ENCODE data around the gene AOPEP. TPM values are rescaled to one million over a fixed set of nuclear protein-coding genes. Genes with fewer than 3 reads are reported as not detected.

Gene AOPEP
- total and polyA plus RNA-seq, 9 of the 15 experiments (the other 6 are each of a cell fraction or from before 2014, with no cell fraction given) = 4.5 to 19.3 (median 13.5) TPM

DNA sequence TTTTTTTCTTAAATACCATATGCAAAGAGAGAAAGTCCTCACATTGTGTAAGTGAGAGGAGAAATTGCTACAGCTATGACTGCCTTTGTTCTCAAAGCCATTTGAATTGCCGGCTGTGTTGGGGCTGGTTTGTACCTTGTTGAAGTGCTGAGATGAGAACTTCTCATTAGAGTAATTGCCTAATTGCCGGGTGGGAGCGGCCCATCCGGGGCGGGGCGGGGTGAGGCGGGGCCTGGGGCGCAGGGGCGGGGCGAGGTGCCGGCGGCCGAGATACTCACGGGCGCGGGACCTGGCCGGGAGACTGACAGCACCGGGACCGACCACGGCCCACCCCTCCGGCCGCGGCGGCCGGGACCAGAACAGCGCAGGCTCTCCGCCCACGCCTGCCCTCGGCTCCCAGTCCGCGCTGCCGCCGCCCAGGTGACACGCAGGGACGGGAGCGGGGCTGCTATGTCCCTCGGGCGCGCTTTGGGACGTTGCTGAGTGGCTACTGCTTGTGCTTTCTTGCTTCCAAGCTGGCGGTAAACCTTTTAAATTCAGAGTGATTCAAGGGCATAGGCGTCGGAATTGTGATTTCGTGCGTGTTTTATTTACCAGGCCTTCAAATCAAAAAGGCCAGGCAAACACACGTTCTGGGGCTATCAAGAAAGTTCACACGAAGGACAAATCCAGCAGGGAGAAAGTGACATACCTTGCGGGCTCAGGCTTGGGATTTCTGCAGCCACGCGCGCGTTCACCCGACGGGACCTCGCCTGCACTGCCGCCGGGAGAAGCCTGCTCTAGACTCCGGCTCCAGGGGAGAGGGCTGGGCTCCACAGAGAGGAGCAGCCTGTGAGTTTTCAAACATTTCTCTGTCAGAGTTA, 322.0 kb downstream of the AOPEP start (continued):
- TF ChIP-seq RUNX1 (IDR thresholded peaks at IDR 0.05; ENCODE audit: low read depth) (no peak; the same call in 1 of the 2 replicates), ZKSCAN1 (IDR thresholded peaks at IDR 0.05; ENCODE audit: low read depth, low read length) (no peak), E2F1 (CRISPR knock-in tag; IDR thresholded peaks at IDR 0.05) (0 out of 2 replicates have a peak, but pooled peaks have one; percentile 56), JUN (IDR thresholded peaks at IDR 0.05; ENCODE audit: borderline replicate concordance, low read depth, low read length) (no peak), JUN (CRISPR knock-in tag; IDR thresholded peaks at IDR 0.05; ENCODE audit: borderline replicate concordance) (no peak), TCF3 (CRISPR knock-in tag; IDR thresholded peaks at IDR 0.05) (no peak), MTA3 (IDR thresholded peaks at IDR 0.05; ENCODE audit: borderline replicate concordance) (0 out of 2 replicates have a peak, but pooled peaks have one; percentile 59), ETV6 (IDR thresholded peaks at IDR 0.05; ENCODE audit: borderline replicate concordance in 1 of 2, low read depth in 2 of 2, low read length in 1 of 2) (no peak), ETV6 (CRISPR knock-in tag; IDR thresholded peaks at IDR 0.05; ENCODE audit: borderline replicate concordance) (no peak), ZNF133 (CRISPR knock-in tag; IDR thresholded peaks at IDR 0.05) (no peak), ETS2 (tag; IDR thresholded peaks at IDR 0.05; ENCODE audit: borderline replicate concordance, poor library complexity, severe bottlenecking) (no peak), ZNF79 (CRISPR knock-in tag; IDR thresholded peaks at IDR 0.05; ENCODE audit: low read depth) (no peak), XRCC5 (IDR thresholded peaks at IDR 0.05; ENCODE audit: low read depth, low read length) (0 out of 2 replicates have a peak, but pooled peaks have one; percentile 43), RBM15 (IDR thresholded peaks at IDR 0.05; ENCODE audit: insufficient read depth, low read length) (no peak), ZNF232 (CRISPR knock-in tag; IDR thresholded peaks at IDR 0.05) (no peak), MYC (IDR thresholded peaks at IDR 0.05; ENCODE audit: low read depth, low read length) (peak; percentile 9; the same call in 1 of the 2 replicates), MYC (CRISPR knock-in tag; IDR thresholded peaks at IDR 0.05; ENCODE audit: borderline replicate concordance, low read depth) (no peak), FOS (IDR thresholded peaks at IDR 0.05; ENCODE audit: extremely low read depth, insufficient read length) (no peak), ZBTB49 (CRISPR knock-in tag; IDR thresholded peaks at IDR 0.05; ENCODE audit: borderline replicate concordance) (no peak), TAF9B (IDR thresholded peaks at IDR 0.05; ENCODE audit: partially characterized antibody) (no peak), ZNF239 (CRISPR knock-in tag; IDR thresholded peaks at IDR 0.05) (no peak), CBFA2T2 (conservative IDR thresholded peaks at IDR 0.05) (no peak), HDAC8 (tag; IDR thresholded peaks at IDR 0.05) (no peak), NCOR1 (IDR thresholded peaks at IDR 0.05) (no peak)
- TF ChIP-seq, protein P1, sequence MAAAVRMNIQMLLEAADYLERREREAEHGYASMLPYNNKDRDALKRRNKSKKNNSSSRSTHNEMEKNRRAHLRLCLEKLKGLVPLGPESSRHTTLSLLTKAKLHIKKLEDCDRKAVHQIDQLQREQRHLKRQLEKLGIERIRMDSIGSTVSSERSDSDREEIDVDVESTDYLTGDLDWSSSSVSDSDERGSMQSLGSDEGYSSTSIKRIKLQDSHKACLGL (CRISPR knock-in tag; IDR thresholded peaks at IDR 0.05; ENCODE audit: borderline replicate concordance, poor library complexity, severe bottlenecking) = no peak

Data from K562 (cell line).